CD4-positive, alpha-beta T cell treated with Interleukin-17A for 4 hours (primary cell): ENCODE results near the gene CAPN3.

Experiments used
- DNase-seq: peaks from one replicate; pipeline ENCODE4 v3.0.0-alpha.2; 2020; ENCODE audit warnings: mixed read lengths

Gene CAPN3

DNA sequence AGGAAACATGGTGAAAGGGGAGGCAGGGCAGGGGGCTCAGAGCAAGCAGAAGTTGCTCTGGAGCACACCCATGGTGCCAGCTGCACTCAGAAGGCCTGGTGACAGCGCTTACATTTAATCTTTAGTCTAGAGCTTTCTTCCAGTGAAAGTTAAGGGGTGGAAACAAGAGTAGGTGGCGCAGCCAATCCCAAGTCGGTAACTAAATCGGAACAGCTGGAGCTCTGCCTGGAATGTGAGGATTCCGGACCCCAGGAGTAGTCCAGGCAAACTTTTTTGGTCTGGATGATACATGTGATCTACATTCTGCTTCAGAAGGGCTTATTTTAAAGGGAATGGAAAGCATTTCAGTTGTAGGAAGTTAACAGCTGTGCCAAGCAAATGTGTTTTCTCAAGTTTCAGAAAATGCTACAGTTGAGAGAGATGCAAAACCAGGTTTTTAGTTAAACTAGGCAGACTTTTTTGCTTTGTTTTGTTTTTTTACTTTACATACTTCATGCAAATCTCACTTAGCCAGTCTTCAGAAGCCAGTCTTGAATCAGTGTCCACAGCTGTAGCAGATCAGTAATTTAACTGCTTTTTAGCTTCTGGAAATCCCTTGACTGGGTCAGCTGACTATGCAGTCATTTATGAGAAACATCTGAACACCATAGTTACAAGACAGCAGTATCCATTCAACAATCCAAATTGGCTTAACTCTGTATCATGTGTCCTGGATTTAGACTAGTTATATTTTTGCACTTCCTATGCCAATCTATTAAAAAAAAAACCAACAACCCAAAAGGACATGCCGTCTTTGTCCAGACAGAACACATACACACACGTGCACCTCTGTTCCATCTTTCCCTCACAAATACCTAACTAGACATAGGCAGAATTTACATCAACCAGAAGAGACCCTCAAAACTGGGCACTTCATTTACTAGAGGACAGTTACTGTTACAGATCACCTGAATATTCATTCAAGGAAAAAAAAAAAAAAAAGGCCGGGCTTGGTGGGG is 98.4 kb downstream of the CAPN3 start:
- DNase-seq: no peak

DNA sequence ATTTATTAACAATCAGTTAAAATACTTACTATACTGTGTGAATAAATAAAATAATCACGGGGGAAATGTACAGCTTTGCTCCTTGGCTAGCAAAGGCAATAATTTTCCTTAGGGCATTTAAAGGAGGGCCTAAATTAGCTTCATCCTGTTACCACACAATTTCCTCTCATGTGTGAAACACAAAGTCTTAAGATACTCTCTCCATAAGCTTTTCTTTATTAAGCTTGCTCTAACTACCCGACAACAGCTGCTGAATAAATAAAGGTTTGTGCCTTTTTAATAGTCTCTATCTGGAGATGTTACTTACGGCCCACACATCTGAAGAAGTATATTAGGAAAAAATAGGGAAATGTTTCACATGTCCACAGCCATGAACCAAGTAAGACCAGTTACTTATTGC is 102.0 kb downstream of the CAPN3 start:
- DNase-seq: no peak
